ENCODE data around the gene PBX4. TPM values are rescaled to one million over a fixed set of nuclear protein-coding genes. Genes with fewer than 3 reads are reported as not detected.

PBX4 gene
- total and polyA plus RNA-seq, 2 of the 8 experiments (the other 6 are each of a cell fraction or from before 2014, with no cell fraction given): 3.4 to 3.8 TPM

DNA sequence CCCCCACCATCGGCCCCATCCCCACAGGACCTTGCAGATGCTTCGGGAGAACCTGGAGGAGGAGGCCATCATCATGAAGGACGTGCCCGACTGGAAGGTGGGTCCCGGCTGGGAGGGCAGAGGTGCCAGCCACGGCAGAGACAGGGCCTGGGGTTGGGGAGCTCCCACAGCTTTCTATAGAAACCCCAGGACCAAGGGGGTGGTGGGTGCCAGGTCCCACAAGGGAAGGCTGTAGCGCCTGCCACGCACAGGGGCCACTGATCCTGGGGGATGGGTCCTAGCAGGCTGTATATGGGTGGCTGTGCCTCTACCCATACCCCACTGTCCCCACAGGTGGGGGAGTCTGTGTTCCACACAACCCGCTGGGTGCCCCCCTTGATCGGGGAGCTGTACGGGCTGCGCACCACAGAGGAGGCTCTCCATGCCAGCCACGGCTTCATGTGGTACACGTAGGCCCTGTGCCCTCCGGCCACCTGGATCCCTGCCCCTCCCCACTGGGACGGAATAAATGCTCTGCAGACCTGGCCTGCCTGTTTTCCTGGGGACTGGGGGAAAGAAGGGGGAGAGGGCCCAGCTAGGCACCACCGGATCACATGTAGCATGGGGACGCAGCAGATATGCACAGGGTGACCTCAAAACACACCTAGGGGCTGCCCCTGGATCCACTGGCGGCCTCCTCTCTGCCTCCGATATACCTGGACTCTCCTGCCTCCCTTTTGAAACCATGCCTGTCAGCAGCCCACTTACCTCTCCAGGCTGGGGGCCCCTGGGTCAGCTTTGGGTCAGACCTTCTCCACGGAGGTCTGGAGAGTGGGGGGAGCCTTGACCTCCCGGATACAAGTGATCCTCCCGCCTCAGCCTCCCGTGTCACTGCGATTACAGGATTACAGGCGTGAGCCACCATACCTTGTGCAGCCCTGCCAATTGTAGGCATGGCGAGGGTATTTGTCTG, 90.5 kb downstream of the PBX4 start:
- H2BK12ac ChIP-seq (ENCODE audit: low read depth, low read length): no peak overlapping the region
- no peak overlapping the region for H4K91ac ChIP-seq (replicated peaks; ENCODE audit: insufficient read length, low read length)
- DNase-seq (ENCODE audit: low read depth in 1 of 2, low spot score in 2 of 2) (no peak), FAIRE-seq (no peak)
- peaks cover 12% of the 10 kb centered on the region for H3K79me1 ChIP-seq (ENCODE audit: low read depth, low read length)
- H2BK120ac ChIP-seq (replicated peaks; ENCODE audit: low read depth, low read length): no peak overlapping the region
- H3K4me1 ChIP-seq (replicated peaks in 1 of 4; ENCODE audit: control insufficient read depth in 3 of 4, insufficient read depth in 4 of 4, low read length in 3 of 4): peaks cover 0 to 3% (median 3%) of the 10 kb centered on the region in 4 experiments; a peak in 3 of 7 replicates
- H3K27me3 ChIP-seq (replicated peaks in 1 of 4; ENCODE audit: control insufficient read depth in 3 of 4, extremely low read depth in 1 of 4, insufficient read depth in 3 of 4, low read length in 3 of 4): no peaks in the 10 kb centered on the region
- peaks cover 0 to 14% of the 10 kb centered on the region in 2 experiments; a peak in 2 of 4 replicates for H3K79me2 ChIP-seq (ENCODE audit: control insufficient read depth in 1 of 2, insufficient read depth in 2 of 2, low read length in 2 of 2)
- H2BK20ac ChIP-seq (ENCODE audit: low read length): no peak overlapping the region
- no peak overlapping the region for H2AK5ac ChIP-seq (ENCODE audit: low read depth, low read length)
- peaks cover 0 to 29% (median 10%) of the 10 kb centered on the region in 4 experiments; a peak in 6 of 8 replicates for H3K36me3 ChIP-seq (ENCODE audit: control insufficient read depth in 2 of 4, insufficient read depth in 4 of 4, low read length in 3 of 4)
- no peak overlapping the region for H2BK15ac ChIP-seq (ENCODE audit: low read length)
- no peak overlapping the region for H4K8ac ChIP-seq (ENCODE audit: extremely low read depth, insufficient read depth, low read length)
- CTCF ChIA-PET (ENCODE audit: partially characterized antibody): interaction anchor here (1.0 to 6.7 kb wide), 5 partner anchors 8 to 68 kb away, joined by 3 to 181 read pairs (median 4); no protein-coding TSS in a partner anchor
- no peak overlapping the region for H4K5ac ChIP-seq (ENCODE audit: insufficient read length, low read depth, low read length)
- H3K27ac ChIP-seq (ENCODE audit: low read depth, low read length): no peak overlapping the region
- H3K18ac ChIP-seq (ENCODE audit: extremely low read depth, low read length): no peak overlapping the region
- H3K4me2 ChIP-seq (ENCODE audit: insufficient read depth in 1 of 2, low read depth in 2 of 2, low read length in 2 of 2): no peak overlapping the region
- POLR2A ChIA-PET (ENCODE audit: partially characterized antibody): interaction anchor here (0.8 to 2.2 kb wide), 10 partner anchors 12 to 123 kb away, joined by 3 to 11 read pairs (median 3); partner anchors contain the start of genes GATAD2A, NDUFA13 and TSSK6
- no peak overlapping the region for H3K23ac ChIP-seq (ENCODE audit: insufficient read length)
- H2BK5ac ChIP-seq (ENCODE audit: low read depth, low read length): no peak overlapping the region
- no peak overlapping the region for H3K14ac ChIP-seq (ENCODE audit: insufficient read length)
- no peak overlapping the region for H3K4ac ChIP-seq (replicated peaks; ENCODE audit: insufficient read length, low read depth, low read length)
- H3K9me3 ChIP-seq (ENCODE audit: insufficient read depth in 2 of 2, low read depth in 1 of 2, low read length in 1 of 2): no peaks in the 10 kb centered on the region
- no peak overlapping the region for H3K9ac ChIP-seq (replicated peaks in 1 of 4; ENCODE audit: extremely low read depth in 1 of 4, low read depth in 3 of 4, low read length in 3 of 4)
- no peak overlapping the region for H3K4me3 ChIP-seq (ENCODE audit: extremely low read depth in 1 of 4, insufficient read depth in 2 of 4, low read depth in 3 of 4, low read length in 4 of 4)
- H3K23me2 ChIP-seq (ENCODE audit: low read depth, low read length): no peaks in the 10 kb centered on the region
- peaks cover 9 to 30% of the 10 kb centered on the region in 2 experiments for H4K20me1 ChIP-seq (replicated peaks in 1 of 2; ENCODE audit: control insufficient read depth in 1 of 2, insufficient read depth in 2 of 2, low read length in 2 of 2)
- 94% methylated on average over 27 of the region's 27 CpGs; no CpG with 5 or more reads in 1 of the 2 experiments for WGBS, 2 experiments (ENCODE audit: extremely low coverage in 1 of 2, insufficient coverage in 1 of 2, insufficient read length in 1 of 2, insufficient replicate concordance in 2 of 2, low coverage in 1 of 2, low lambda C conversion rate in 2 of 2, missing lambda C conversion rate in 1 of 2)
- no peak overlapping the region for H3K56ac ChIP-seq (replicated peaks; ENCODE audit: insufficient read length, low read depth, low read length)
- H2AFZ ChIP-seq (ENCODE audit: low read length): no peak overlapping the region
- TF ChIP-seq, protein P1, sequence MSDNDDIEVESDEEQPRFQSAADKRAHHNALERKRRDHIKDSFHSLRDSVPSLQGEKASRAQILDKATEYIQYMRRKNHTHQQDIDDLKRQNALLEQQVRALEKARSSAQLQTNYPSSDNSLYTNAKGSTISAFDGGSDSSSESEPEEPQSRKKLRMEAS (IDR thresholded peaks at IDR 0.05): no peak
- no peak for TF ChIP-seq SRF (IDR thresholded peaks at IDR 0.05; ENCODE audit: low read depth, low read length)
